Renal cortical epithelial cell (primary cell): Measurements from ENCODE around the gene CALY. TPM values are rescaled to one million over a fixed set of nuclear protein-coding genes. Genes with fewer than 3 reads are reported as not detected.

Experiments
- total RNA-seq: library from RNA; depleted of rRNA; stranded (reverse); fragments of >200 nt; gene quantifications from 2 replicates; pipeline ENCODE4 v1.2.3, GENCODE V29; 2014

CALY gene
- total RNA-seq, 1 donor from 2014 or later = not detected

Other genes starting within 250 kb of the CALY start
- not detected in 2 replicates for gene ADGRA1, start 249.0 kb downstream of the CALY start, total RNA-seq
- gene KNDC1, start 176.7 kb downstream of the CALY start, total RNA-seq = 0.25 TPM in 1 of 2 replicates, not detected in the other
- gene UTF1, start 106.7 kb downstream of the CALY start, total RNA-seq = not detected in 2 replicates
- gene VENTX, start 99.0 kb downstream of the CALY start, total RNA-seq = not detected in 2 replicates
- gene ADAM8, start 60.0 kb downstream of the CALY start, total RNA-seq = 1.6 and 15.8 TPM in 2 replicates
- gene TUBGCP2, start 28.0 kb downstream of the CALY start, total RNA-seq = 76.0 and 77.1 TPM in 2 replicates
- 14.6 and 38.6 TPM in 2 replicates for gene ZNF511, start 28.0 kb downstream of the CALY start, total RNA-seq
- gene PRAP1, start 10.5 kb upstream of the CALY start, total RNA-seq = not detected in 2 replicates
- 6.3 and 56.8 TPM in 2 replicates for gene FUOM, start 21.1 kb upstream of the CALY start, total RNA-seq
- 110 and 133 TPM in 2 replicates for gene ECHS1, start 36.5 kb upstream of the CALY start, total RNA-seq
- 7.8 and 17.7 TPM in 2 replicates for gene PAOX, start 42.4 kb upstream of the CALY start, total RNA-seq
- 35.8 and 46.6 TPM in 2 replicates for gene MTG1, start 57.3 kb upstream of the CALY start, total RNA-seq
- gene SPRN, start 87.7 kb upstream of the CALY start, total RNA-seq = 0.17 and 0.35 TPM in 2 replicates
- 0.35 and 1.4 TPM in 2 replicates for gene SCART1, start 117.0 kb upstream of the CALY start, total RNA-seq
- gene CYP2E1, start 190.5 kb upstream of the CALY start, total RNA-seq = 0.40 and 7.6 TPM in 2 replicates
- gene SYCE1, start 228.7 kb upstream of the CALY start, total RNA-seq = 0.25 TPM in 1 of 2 replicates, not detected in the other